Middle frontal gyrus (tissue), 1 donor: ENCODE measurements around the gene EIF3L.

Source experiments
- DNase-seq: peaks from one replicate; pipeline ENCODE4 v3.0.0-alpha.2; 2015; ENCODE audit warnings: low spot score; ENCODE audit errors: extremely low spot score

Gene EIF3L

GRCh38 chr22:37854946-37855345, 5.7 kb downstream of the EIF3L start:
- no peak for DNase-seq

GRCh38 chr22:37855462-37855861, 6.2 kb downstream of the EIF3L start:
- DNase-seq: no peak

GRCh38 chr22:37860796-37861421, 11.7 kb downstream of the EIF3L start:
- no peak for DNase-seq

GRCh38 chr22:37862570-37863325, 13.5 kb downstream of the EIF3L start:
- DNase-seq: no peak

GRCh38 chr22:37865510-37865909, 16.3 kb downstream of the EIF3L start:
- no peak for DNase-seq

- no peak for DNase-seq
Observed at GRCh38 chr22:37870273-37870672, 21.1 kb downstream of the EIF3L start.

GRCh38 chr22:37880668-37881440, 31.6 kb downstream of the EIF3L start:
- DNase-seq: no peak

- no peak for DNase-seq
Observed at GRCh38 chr22:37884420-37884819, 35.2 kb downstream of the EIF3L start.

GRCh38 chr22:37887584-37888378, 38.6 kb downstream of the EIF3L start:
- DNase-seq: no peak

- DNase-seq: no peak
Observed at GRCh38 chr22:37891926-37892325, 42.7 kb downstream of the EIF3L start.

- peak; percentile 75 for DNase-seq
Observed at GRCh38 chr22:37892566-37893335, 43.5 kb downstream of the EIF3L start.

GRCh38 chr22:37893583-37893983, 44.4 kb downstream of the EIF3L start:
- no peak for DNase-seq

- DNase-seq: no peak
Observed at GRCh38 chr22:37894939-37895670, 45.9 kb downstream of the EIF3L start.

GRCh38 chr22:37896181-37896592, 47.0 kb downstream of the EIF3L start:
- no peak for DNase-seq

- DNase-seq: no peak
Observed at GRCh38 chr22:37896939-37897338, 47.7 kb downstream of the EIF3L start.

GRCh38 chr22:37897807-37898206, 48.6 kb downstream of the EIF3L start:
- no peak for DNase-seq

- no peak for DNase-seq
Observed at GRCh38 chr22:37898441-37899181, 49.4 kb downstream of the EIF3L start.

- no peak for DNase-seq
Observed at GRCh38 chr22:37904572-37905533, 55.6 kb downstream of the EIF3L start.
